Measurements from ENCODE around the gene MAP3K1.
"Not testable (repeated sequence)": the region's sequence is repeated elsewhere in the genome, so short reads cannot be mapped to it uniquely, and the experiment has no call there.

Gene MAP3K1

DNA sequence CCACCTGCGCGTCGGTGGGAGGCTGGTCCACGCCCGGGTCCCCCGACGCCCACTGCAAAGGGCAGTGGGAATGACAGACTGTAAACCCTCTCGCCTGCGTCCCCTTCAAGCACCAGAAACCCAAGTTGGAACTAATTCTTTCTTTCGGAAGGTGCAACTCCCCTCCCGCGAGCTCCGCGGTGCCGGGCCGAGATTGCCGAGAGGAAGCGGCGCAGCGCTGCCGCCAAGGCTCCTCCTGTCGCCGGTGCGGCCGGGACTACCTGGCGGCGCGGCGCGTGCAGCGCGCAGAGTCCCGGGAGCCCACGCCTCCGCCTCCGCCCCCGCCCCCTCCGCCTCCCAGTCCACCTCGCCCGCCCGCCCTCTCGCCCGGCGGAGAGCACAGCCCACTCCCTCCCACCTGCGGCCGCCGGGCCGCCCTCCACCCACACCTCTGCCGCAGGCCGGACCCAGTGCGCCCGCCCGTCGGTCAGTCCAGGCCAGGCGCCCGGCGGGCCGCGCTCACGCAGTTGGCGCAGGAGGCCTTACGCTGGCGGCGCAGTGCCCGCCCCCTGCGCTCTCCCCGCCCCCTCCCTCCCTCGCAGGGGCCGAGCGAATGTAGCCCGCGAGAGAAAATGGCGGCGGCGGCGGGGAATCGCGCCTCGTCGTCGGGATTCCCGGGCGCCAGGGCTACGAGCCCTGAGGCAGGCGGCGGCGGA, at the start of gene MAP3K1:
MAP3K1 (plus strand) TSS at position 587 of the 695 bp plus-strand sequence; CDS start at position 612, 25 bp downstream.
- peak; percentile 79 for DNase-seq

DNA sequence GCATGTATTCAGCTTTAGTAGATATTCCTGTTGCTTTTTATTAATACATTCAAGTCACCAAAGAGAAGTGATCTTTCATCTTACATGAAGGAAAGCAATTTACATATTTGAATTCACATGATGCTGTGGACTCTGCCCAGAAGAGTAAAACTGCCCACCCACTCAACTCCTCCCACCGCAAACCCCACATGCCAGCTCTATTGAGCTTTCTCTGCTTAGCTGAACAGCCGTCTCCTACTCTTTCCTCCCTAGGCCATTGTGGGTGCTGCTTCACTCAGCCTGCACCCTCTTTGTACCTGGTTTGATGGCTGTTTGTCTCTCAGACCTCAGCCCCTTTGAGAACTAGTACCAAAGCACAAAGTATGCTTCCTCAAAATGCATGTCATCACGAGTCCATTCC, 48.4 kb upstream of the MAP3K1 start:
- DNase-seq = no peak

DNA sequence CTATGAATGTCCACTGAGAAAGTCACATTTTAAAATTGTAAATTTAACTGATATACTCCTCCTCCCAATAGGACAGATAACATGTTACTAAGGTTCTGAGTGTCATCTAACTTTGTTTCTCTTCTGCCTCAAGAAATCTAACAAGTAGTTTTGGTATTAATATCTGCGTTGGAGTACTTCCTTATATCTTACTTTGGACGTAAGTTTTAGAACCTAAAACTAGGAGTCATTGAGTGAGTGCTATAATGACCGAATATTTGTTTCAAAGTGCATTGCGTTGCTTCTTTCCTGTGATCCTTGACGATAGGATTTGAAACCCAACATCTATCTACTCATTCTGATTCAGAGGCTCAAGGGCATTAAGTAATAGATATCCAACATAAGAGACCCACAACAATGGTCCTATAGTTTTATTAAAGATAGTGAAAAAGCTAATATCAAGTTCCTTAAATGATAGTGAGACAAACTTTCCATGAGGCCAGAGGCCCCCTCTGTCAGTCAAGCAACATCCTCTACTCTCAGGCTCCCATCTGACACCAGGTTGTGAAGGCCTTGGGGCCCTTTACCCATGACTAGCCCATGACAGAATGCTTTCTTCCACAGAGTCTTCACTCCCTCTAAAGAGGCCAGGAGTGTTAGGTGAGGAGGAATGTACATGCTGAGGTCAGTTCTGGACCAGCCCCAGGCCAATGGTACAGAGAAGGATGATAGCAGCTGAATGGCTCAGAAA, 45.3 kb upstream of the MAP3K1 start:
- no peak for DNase-seq

DNA sequence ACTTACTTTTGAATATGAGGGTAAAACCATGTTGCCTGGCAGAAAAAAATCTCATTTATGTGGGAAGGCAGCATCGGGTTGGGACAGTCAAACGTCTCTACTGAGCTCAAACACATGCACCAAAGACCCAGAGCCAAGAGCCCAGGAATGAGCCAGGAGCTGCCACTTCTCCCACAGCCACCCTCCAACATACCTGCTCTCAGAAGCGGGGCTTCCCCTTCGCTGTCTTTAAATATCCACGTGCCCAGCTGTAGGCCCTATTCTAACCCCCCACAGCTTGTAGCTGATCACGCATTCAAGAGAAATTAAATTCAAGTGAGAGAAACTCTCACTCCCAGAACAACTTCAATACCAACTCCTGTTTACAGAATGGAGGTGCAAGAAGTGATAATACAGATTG, 42.6 kb upstream of the MAP3K1 start:
- no peak for DNase-seq

DNA sequence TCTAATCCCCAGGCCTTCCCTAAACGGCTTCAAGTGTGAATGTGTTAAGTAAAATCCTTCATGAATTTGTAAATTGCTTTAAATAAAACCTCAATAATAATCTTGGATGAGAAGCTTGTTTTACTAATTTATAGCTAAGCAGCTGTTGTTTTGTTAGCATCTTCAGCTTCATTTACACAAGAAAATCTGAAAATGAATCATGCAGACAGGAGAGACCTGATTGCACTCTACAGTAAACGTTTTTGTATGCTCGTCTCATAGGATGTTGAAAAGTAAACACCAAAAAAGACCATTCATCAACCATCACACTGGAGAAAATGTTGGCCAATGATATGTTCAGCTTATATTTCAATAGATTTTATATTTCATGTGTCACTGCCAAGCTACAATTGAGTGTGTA, 40.4 kb upstream of the MAP3K1 start:
- no peak for DNase-seq

DNA sequence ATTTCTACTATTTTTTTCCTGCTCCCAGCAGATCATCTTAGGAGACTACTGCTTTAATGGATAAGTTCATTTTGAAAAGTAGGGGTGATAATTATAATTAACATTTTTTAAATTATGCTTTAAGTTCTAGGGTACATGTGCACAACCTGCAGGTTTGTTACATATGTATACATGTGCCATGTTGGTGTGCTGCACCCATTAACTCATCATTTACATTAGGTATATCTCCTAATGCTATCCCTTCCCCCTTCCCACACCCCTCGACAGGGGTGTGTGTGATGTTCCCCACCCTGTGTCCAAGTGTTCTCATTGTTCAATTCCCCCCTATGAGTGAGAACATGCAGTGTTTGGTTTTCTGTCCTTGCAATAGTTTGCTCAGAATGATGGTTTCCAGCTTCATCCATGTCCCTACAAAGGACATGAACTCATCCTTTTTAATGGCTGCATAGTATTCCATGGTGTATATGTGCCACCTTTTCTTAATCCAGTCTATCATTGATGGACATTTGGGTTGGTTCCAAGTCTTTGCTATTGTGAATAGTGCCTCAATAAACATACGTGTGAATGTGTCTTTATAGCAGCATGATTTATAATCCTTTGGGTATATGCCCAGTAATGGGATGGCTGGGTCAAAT, 39.0 kb upstream of the MAP3K1 start:
- not testable (repeated sequence) for DNase-seq

DNA sequence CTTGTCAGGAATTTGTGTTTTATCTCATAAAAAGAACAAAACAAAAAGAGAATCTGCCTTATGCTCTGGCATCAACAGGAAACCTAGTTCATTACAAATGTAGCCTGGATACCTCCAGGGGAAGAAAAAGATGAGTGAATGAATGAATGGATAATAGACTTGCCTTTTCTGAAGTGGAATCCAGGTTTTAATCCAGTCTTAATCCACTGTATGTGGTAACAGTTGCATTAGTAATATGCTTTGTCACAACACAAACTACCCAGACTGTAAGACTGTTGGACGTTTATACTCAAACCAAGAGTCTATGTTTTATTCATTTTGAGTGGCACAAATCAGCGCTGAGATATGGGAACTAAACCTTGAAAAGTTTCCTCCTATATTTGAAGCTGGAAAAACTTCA, 32.1 kb upstream of the MAP3K1 start:
- no peak for DNase-seq

DNA sequence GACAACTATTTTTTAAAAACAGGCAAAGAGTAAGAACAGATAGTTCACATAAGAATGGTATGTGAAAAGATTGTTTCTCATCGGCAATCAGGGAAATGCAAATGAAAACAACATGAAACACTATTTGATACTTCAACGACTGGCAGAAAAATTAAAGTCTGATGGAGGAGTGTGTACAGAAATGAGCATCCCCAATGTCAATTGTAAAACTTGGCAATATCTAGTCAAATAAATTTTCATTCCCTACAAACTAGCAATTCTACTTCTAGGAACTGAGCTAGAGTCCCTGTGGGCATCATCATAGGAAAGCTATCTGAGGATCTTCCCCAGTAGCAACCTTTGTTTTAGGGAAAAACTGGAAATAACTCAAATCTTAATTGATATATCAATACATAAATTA, 29.0 kb upstream of the MAP3K1 start:
- DNase-seq = no peak

DNA sequence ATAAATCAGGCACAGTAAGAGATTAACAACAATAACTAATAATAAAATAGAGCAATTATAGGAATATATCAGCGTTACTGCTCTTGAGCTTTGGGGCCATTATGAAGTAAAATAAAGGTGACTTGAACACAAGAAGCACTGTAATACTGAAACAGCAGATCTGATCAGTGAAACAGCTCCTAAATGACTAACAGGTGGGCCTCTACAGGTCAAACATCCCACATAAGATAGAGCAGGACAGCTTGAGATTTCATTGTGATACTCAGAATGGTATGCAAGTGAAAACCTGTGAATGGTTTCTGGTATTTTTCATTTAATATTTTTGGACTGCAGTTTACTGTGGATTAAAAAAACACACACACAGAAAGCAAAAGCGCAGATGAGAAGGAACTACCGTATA, 24.0 kb upstream of the MAP3K1 start:
- no peak for DNase-seq

DNA sequence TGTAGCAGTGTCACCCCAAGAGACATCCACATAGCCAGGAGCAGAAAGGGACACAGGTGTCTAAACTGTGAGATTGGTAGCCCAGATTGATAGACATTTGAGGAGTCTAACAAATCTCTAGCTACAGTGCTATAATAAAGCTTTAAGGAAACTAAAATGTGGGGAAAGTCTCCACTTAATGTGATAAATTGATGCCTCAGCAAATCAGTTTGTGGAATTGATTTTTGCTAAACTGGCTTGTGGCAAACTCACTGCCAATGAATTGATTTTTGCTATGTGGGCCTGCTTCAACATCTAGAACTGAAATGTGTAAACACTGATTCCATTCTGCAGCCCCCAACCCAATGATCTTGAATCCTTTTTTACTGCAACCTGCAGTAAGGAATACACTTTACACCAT, 16.8 kb upstream of the MAP3K1 start:
- DNase-seq = no peak

DNA sequence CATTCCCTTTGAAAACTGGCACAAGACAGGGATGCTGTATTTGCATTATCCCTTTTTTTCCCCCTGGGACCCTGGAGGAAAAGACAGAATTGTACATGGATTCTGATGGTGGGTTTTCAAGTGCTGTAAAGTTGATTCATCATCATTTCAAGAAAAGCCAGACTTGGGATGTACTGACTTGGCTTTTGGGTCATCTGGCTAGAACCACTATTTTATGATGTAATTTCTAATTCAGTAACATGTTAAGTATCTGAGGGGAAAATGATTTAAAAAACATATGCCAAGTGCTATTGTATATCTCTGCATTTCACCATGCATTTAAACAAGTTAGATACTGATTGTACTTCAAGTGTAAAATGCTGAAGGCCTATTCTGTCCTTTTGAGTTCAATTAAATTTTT, 15.2 kb upstream of the MAP3K1 start:
- no peak for DNase-seq

DNA sequence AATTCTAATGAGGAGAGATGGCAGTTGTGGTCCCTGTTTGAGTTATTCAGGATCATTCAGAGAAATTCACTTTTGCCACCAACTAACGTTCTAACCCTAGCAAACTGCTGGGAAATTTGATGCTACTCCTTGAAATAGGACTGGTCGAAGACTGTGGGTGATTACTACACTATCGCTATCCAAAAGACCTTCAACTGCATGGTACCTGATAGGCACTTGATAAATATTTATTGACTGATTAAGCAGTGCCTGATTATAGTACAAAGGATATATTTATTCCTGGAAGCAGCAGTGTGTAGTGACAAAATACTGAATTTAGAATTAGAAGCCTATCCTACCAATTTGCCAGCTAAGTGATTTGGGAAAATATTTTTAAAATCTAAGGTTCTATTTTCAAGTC, 14.1 kb upstream of the MAP3K1 start:
- DNase-seq = no peak

DNA sequence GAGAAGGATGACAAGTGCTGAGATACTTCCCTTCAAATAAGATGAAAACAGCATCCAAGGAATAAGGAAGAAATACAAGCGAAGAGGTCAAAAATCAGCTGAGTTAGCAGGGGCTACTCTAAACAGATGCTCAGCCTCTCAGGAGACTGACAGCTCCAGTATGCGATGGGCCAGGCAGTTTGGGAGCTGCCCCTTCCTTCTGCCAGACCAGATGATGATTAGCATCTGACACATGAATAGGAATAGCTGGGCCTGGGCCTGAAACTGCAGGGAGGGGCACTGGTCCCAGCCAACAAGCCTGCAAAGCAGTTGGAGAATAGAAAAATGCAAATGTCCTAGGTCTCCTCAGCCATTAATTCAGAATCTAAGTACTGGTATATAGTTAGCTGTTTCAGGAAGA, 13.1 kb upstream of the MAP3K1 start:
- no peak for DNase-seq

DNA sequence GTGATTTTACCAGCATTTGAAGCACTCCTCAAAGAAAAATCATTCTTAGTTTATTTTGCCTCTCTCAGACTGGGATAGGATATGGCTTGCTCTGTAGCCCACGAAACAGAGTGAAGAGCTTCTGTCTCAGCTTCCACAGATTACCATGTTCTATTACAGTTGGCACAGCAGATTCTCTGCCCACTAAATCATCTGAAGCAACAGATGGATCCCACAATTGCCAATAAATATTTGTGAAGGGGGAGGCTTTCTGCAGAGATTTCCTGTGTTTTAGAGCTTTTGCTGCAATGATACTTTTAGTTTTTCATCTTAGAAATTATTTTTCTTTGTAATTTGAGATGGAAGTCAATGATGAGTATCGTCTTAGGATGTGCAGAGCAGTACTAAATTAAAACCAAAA, 12.3 kb upstream of the MAP3K1 start:
- no peak for DNase-seq

DNA sequence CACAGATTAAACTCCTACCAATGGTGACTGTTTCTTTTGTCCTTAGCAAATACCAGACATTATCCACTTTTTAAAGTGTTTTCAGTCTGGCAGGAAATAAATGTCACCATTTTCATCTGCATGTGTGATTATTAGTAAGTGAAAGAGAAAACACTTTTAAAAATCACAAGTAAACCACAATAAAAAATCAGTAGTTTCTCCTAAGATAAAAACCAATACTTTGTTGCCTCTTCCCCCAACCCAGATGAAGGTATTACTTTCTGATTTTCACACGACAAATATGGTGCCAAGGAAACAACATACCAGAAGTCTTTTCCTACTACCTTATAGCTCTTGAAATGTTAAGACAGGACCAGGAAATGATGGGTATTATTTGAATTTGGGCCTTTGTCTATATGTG, 11.5 kb upstream of the MAP3K1 start:
- DNase-seq = no peak

DNA sequence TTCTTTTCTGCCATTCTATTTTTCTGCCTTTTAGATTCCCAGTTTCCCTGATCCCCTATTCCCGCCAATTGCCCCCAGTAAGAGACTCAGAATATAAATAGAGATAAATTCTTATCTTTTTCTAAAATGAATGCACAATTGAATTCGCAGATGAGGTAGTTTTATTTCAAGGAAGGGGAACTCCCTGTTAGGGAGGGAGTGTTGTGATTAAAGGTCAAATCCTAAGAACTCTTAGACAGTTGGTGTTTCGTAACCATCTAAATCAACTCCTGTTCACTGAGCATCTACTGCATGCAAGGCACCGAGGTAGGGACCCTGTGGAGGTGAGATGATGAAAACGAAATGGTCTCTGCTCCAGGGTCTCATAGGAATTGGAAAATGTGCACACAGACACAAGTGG, 7.7 kb upstream of the MAP3K1 start:
- no peak for DNase-seq

DNA sequence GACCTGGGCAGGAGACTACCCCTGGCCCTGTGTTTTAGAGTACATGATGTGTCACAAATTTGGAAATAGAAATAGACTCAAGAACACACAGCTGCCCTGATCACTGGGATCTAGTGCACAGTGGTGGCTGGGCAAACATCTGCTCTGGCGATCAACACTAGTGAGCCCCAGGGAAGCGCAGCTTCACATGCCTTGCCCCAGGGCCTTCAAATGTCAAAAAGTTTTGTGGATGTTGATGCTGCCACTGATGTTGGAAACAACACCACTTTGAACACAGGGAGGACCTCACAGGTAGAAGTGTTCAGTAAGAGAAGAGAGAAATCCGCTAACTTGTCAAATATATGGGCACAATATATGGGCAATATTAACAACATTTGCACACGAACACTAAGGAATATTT, 7.1 kb upstream of the MAP3K1 start:
- DNase-seq = no peak

DNA sequence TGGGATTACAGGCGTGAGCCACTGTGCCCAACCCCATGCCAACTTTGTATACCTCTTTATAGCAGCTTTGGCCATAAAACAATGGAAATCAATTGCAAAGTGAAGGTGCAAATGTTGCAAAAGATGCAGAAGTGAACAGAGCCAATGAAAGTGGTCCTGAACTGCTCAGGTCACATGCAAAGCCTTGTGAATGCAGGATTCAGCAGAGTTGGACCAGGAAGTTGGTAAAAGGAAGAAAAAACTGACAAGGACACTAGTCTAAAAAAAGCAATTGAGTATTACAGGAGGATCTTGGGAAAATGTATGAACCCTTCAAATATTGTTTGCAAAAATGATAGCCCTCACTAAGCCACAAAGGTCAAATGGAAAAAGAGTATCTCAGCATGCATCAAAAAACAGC, 4.5 kb upstream of the MAP3K1 start:
- no peak for DNase-seq

DNA sequence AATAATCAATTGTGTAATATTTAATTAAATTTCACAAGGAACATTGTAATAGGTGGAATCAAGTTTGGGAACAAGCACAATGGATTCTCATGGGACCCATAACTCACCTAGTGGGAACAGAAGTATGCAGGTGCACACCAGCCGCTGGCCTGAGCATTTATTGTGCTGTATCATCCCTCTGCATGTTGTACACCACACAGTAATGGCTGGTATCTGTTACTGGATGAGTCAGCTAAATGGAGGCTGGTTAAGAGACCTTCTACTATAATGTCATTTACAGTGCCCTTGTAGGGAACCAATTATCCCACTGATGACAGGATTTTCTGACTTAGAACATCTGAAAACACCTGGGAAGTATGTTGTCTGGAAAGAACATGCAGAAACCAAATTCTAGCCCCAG, 3.2 kb upstream of the MAP3K1 start:
- no peak for DNase-seq

DNA sequence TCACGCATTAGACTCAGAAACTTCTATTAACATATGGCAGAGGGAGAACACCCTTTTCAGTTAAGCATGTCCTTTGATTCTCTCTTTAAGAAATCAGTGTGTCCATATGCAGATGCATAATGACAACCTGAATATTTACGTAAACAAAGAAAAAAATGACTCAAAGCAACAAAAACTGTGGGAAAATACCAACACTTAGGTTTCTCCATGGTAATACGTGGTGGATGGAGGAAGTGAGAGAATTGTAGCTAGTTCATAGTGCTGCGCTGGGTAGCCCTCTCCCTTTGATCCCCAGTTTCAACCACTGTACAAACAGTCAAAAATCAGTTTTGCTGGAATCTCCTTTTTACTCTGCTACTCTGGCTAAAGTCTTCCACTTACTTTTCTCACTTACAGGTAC, 2.0 kb upstream of the MAP3K1 start:
- no peak for DNase-seq

DNA sequence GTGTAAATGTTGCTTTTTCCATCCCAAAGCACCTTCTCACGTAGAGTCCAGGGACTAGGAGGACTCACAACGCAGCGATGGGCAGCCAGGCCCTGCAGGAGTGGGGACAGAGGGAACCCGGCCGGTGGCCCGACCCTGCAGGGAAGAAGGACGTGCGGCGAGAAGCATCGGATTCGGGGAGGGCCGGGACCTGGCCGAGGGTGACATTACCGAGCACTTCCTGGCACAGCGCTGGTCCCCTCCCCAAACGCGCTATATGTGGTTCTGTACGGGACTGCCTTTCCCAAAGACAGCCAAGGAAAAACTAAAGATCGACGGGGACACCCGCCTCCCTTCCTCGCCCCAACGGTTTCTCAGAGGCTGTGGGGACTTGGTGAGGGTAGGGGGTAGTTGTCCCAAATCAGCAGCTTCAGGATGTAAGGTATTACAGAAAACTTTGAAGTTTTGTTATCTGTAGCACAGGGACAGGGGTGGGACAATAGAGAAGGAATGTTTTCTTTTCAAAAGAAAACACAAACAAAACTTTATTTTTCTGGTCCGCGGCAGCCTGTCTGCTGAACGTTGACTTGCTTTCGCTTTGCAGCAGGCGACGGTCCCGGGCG, 887 bp upstream of the MAP3K1 start:
- DNase-seq = no peak

DNA sequence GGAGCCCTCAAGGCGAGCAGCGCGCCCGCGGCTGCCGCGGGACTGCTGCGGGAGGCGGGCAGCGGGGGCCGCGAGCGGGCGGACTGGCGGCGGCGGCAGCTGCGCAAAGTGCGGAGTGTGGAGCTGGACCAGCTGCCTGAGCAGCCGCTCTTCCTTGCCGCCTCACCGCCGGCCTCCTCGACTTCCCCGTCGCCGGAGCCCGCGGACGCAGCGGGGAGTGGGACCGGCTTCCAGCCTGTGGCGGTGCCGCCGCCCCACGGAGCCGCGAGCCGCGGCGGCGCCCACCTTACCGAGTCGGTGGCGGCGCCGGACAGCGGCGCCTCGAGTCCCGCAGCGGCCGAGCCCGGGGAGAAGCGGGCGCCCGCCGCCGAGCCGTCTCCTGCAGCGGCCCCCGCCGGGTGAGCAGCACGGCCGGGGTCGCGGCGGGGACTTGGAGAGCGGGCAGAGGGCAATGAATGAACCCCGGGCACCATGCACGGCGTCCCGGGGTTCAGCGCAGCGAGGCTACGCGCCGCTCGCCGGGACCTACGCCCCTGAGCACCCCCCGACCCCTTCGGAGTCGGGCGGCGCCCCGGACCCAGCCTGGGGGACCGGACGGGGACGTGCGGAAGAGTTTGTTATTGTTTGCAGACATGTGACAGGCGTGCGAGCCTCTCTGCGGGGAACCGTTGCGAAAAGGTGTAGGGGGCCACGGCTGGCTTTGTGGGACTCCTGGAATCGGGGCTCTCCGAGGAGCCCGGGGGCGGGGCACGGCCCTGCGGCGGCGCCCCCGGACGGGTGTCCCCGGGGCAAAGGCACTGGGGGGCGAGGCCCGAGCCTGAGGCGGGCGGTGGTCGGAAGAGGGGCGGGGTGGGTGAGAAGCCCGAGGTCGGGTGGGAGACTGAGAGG, 553 bp downstream of the MAP3K1 start:
- no peak for DNase-seq

DNA sequence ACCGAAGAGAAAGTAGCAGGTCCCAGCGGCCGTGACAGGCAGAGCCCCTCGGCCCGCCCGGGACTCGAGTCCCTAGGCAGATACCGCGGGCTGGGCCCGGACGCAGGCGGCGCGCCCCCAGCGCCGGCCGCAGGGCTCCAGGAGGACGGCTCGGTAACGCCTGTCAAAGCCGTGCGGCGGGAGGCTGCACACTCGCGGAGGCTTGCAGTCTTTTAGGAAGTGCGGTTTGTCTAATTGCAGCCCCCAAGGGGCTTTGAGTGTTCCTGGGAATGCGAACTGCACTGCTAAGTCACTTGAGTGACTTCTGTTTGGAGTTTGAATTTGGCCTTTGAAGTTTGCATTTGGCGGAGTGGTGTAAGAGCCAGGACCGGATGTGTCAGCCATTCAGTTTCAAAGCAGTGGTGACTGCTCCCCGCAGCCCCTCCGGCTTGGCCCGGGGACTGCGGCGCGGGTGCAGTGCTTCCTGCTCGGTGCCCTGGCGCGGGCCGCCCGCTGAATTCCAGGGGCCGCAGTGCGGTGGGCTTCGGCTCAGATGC, 1.3 kb downstream of the MAP3K1 start:
- DNase-seq = peak; percentile 61

Data from CD4-positive, alpha-beta T cell treated with Interleukin-4 for 4 hours (primary cell).